ENCODE data around the gene RBM15B.

The RBM15B gene

DNA sequence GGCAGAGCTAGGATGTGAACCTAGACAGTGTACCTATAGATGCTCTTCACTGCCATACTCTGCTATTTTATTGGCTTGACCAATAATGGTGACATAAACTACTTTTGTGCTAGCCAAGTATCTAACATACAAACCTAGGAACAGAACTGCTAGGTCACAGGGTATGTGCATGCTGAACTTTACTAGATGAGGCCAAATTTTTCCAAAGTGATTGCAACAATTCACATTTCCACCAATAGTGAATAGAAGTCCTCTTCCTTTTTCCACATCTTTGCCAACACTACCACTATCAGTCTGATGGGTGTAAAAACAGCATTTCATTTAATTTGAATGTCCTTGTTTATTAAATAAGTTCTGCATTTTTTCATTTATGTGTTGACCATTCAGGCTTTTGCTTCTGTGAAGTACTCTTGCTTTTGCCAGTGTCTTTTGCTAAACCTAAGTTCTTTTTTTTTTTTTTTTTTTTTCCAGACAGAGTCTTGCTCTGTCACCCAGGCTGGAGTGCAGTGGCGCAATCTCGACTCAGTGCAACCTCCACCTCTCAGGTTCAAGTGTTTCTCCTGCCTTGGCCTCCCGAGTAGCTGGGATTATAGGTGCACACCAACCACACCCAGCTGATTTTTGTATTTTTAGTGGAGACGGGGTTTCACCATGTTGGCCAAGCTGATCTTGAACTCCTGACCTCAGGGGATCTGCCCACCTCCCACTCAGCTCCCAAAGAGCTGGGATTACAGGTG lies 54.6 kb downstream of the RBM15B start:
- ChIA-PET POLR2A (no interaction called here), CTCF (interaction anchor here (3.4 kb wide), 1 partner anchor 11 kb away, joined by 16 read pairs; no protein-coding TSS in a partner anchor)

More for the DNA sequence above, 54.6 kb downstream of the RBM15B start:
- TF ChIP-seq, protein P1, sequence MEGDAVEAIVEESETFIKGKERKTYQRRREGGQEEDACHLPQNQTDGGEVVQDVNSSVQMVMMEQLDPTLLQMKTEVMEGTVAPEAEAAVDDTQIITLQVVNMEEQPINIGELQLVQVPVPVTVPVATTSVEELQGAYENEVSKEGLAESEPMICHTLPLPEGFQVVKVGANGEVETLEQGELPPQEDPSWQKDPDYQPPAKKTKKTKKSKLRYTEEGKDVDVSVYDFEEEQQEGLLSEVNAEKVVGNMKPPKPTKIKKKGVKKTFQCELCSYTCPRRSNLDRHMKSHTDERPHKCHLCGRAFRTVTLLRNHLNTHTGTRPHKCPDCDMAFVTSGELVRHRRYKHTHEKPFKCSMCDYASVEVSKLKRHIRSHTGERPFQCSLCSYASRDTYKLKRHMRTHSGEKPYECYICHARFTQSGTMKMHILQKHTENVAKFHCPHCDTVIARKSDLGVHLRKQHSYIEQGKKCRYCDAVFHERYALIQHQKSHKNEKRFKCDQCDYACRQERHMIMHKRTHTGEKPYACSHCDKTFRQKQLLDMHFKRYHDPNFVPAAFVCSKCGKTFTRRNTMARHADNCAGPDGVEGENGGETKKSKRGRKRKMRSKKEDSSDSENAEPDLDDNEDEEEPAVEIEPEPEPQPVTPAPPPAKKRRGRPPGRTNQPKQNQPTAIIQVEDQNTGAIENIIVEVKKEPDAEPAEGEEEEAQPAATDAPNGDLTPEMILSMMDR (IDR thresholded peaks at IDR 0.05; ENCODE audit: insufficient read depth, low read length, missing control alignments), result no peak
- H3K4me3 ChIP-seq (ENCODE audit: low read depth, low read length), result no peak overlapping the region
- DNase-seq (ENCODE audit: low read depth, low spot score), result no peak

Measured in AG04449 (cell line).